Measurements from ENCODE around the gene MDN1. TPM values are rescaled to one million over a fixed set of nuclear protein-coding genes. Genes with fewer than 3 reads are reported as not detected.

MDN1 gene
- total RNA-seq, 2 experiments from 2014 or later = 40.3 to 40.4 TPM

- H3K4me1 ChIP-seq (ENCODE audit: insufficient read depth, low read length) = no peaks in the 10 kb centered on the region
- peaks cover 91% of the 10 kb centered on the region for H3K36me3 Mint-ChIP-seq (ENCODE audit: low read depth)
These were observed 150.6 kb downstream of the MDN1 start for GRCh38 chr6:89669002-89669401.

GRCh38 chr6:89667872-89668556 lies 151.6 kb downstream of the MDN1 start:
- peaks cover 76% of the 10 kb centered on the region for H3K36me3 ChIP-seq (ENCODE audit: insufficient read depth, low read length)
- H3K4me3 ChIP-seq (ENCODE audit: low read length) = no peak overlapping the region
- Mint-ChIP-seq H3K4me1 (ENCODE audit: low read depth) (no peaks in the 10 kb centered on the region), H3K4me3 (no peak overlapping the region), H3K27ac (no peak overlapping the region), H3K36me3 (ENCODE audit: low read depth) (peaks cover 91% of the 10 kb centered on the region), H3K27me3 (no peaks in the 10 kb centered on the region), H3K9me3 (no peaks in the 10 kb centered on the region)
- no peak for TF ChIP-seq CTCF (IDR thresholded peaks at IDR 0.05)
- DNase-seq (no peak), ATAC-seq (ENCODE audit: poor library complexity) (no peak)
- intact Hi-C loops (cut with DNase I, micrococcal nuclease) = no loop called here
- H3K9me3 ChIP-seq (ENCODE audit: control insufficient read depth in 1 of 2, insufficient read depth in 1 of 2, low read length in 2 of 2) = no peaks in the 10 kb centered on the region
- CTCF ChIA-PET = interaction anchor here (1.6 kb wide), 1 partner anchor 115 kb away, joined by 3 read pairs; no protein-coding TSS in a partner anchor
- POLR2A ChIA-PET = no interaction called here
- H3K27me3 ChIP-seq (ENCODE audit: control insufficient read depth in 1 of 2, insufficient read depth in 2 of 2, low read length in 2 of 2) = no peaks in the 10 kb centered on the region
- H3K27ac ChIP-seq (ENCODE audit: low read depth in 1 of 2, low read length in 2 of 2) = no peak overlapping the region
- no peaks in the 10 kb centered on the region for H3K4me1 ChIP-seq (ENCODE audit: insufficient read depth, low read length)

More at GRCh38 chr6:89669002-89669401, 150.6 kb downstream of the MDN1 start:
- no peak for ATAC-seq (ENCODE audit: poor library complexity)
- intact Hi-C loops (cut with DNase I, micrococcal nuclease) = no loop called here
- DNase-seq = no peak
- H3K27ac Mint-ChIP-seq = no peak overlapping the region
- ChIA-PET CTCF (interaction anchor here (1.6 kb wide), 1 partner anchor 114 kb away, joined by 3 read pairs; no protein-coding TSS in a partner anchor), POLR2A (no interaction called here)
- H3K4me1 Mint-ChIP-seq (ENCODE audit: low read depth) = no peaks in the 10 kb centered on the region
- H3K27ac ChIP-seq (ENCODE audit: low read depth in 1 of 2, low read length in 2 of 2) = no peak overlapping the region
- H3K4me3 ChIP-seq (ENCODE audit: low read length) = no peak overlapping the region
- peaks cover 79% of the 10 kb centered on the region for H3K36me3 ChIP-seq (ENCODE audit: insufficient read depth, low read length)
- H3K27me3 ChIP-seq (ENCODE audit: control insufficient read depth in 1 of 2, insufficient read depth in 2 of 2, low read length in 2 of 2) = no peaks in the 10 kb centered on the region
- TF ChIP-seq CTCF (IDR thresholded peaks at IDR 0.05) = no peak
- no peak overlapping the region for H3K4me3 Mint-ChIP-seq
- no peaks in the 10 kb centered on the region for H3K9me3 ChIP-seq (ENCODE audit: control insufficient read depth in 1 of 2, insufficient read depth in 1 of 2, low read length in 2 of 2)
- H3K27me3 Mint-ChIP-seq = no peaks in the 10 kb centered on the region
- H3K9me3 Mint-ChIP-seq = no peaks in the 10 kb centered on the region

GRCh38 chr6:89662659-89663223 lies 156.9 kb downstream of the MDN1 start:
- DNase-seq = no peak
- Histone ChIP-seq H3K4me3 (ENCODE audit: low read length) (no peak overlapping the region), H3K9me3 (ENCODE audit: control insufficient read depth in 1 of 2, insufficient read depth in 1 of 2, low read length in 2 of 2) (no peaks in the 10 kb centered on the region), H3K27me3 (ENCODE audit: control insufficient read depth in 1 of 2, insufficient read depth in 2 of 2, low read length in 2 of 2) (no peaks in the 10 kb centered on the region), H3K4me1 (ENCODE audit: insufficient read depth, low read length) (no peaks in the 10 kb centered on the region), H3K27ac (ENCODE audit: low read depth in 1 of 2, low read length in 2 of 2) (no peak overlapping the region), H3K36me3 (ENCODE audit: insufficient read depth, low read length) (peaks cover 69% of the 10 kb centered on the region)
- Mint-ChIP-seq H3K27me3 (no peaks in the 10 kb centered on the region), H3K9me3 (no peaks in the 10 kb centered on the region), H3K27ac (no peak overlapping the region), H3K36me3 (ENCODE audit: low read depth) (peaks cover 86% of the 10 kb centered on the region), H3K4me1 (ENCODE audit: low read depth) (no peaks in the 10 kb centered on the region), H3K4me3 (no peak overlapping the region)
- ChIA-PET POLR2A (interaction anchor here (0.6 kb wide), 1 partner anchor 842 kb away, joined by 3 read pairs; no protein-coding TSS in a partner anchor), CTCF (no interaction called here)
- no peak for ATAC-seq (ENCODE audit: poor library complexity)
- intact Hi-C loops (cut with DNase I, micrococcal nuclease) = no loop called here
- TF ChIP-seq CTCF (IDR thresholded peaks at IDR 0.05) = no peak

All from CD4-positive, alpha-beta T cell (primary cell).